ENCODE measurements around the gene KCTD17. TPM values are rescaled to one million over a fixed set of nuclear protein-coding genes. Genes with fewer than 3 reads are reported as not detected.
A peak's percentile ranks its signal among the peaks of the same experiment; 100 is the strongest.

The KCTD17 gene
- total RNA-seq, 1 donor = 10.0 TPM

GRCh38 chr22:37016134-37016910 is 35.2 kb upstream of the KCTD17 start:
- no peak overlapping the region for H3K4me3 ChIP-seq (ENCODE audit: low read length)
- peaks cover 20% of the 10 kb centered on the region for H3K4me1 ChIP-seq (ENCODE audit: insufficient read depth, low read length)
- H3K9me3 ChIP-seq (ENCODE audit: low read depth, low read length) = no peaks in the 10 kb centered on the region
- no peaks in the 10 kb centered on the region for H3K27me3 ChIP-seq (ENCODE audit: insufficient read depth, low read length)

- H3K4me1 ChIP-seq (ENCODE audit: insufficient read depth, low read length) = peaks cover 20% of the 10 kb centered on the region
- H3K4me3 ChIP-seq (ENCODE audit: low read length) = no peak overlapping the region
- H3K9me3 ChIP-seq (ENCODE audit: low read depth, low read length) = no peaks in the 10 kb centered on the region
- H3K27me3 ChIP-seq (ENCODE audit: insufficient read depth, low read length) = no peaks in the 10 kb centered on the region
Measured at GRCh38 chr22:37017356-37017755, 34.2 kb upstream of the KCTD17 start.

GRCh38 chr22:37018086-37018814 is 33.3 kb upstream of the KCTD17 start:
- H3K4me3 ChIP-seq (ENCODE audit: low read length) = peak overlapping the region; percentile 63
- peaks cover 20% of the 10 kb centered on the region for H3K4me1 ChIP-seq (ENCODE audit: insufficient read depth, low read length)
- no peaks in the 10 kb centered on the region for H3K27me3 ChIP-seq (ENCODE audit: insufficient read depth, low read length)
- H3K9me3 ChIP-seq (ENCODE audit: low read depth, low read length) = no peaks in the 10 kb centered on the region

GRCh38 chr22:37018815-37019308 is 32.7 kb upstream of the KCTD17 start:
- peak overlapping the region; percentile 63 for H3K4me3 ChIP-seq (ENCODE audit: low read length)
- H3K9me3 ChIP-seq (ENCODE audit: low read depth, low read length) = no peaks in the 10 kb centered on the region
- no peaks in the 10 kb centered on the region for H3K27me3 ChIP-seq (ENCODE audit: insufficient read depth, low read length)
- H3K4me1 ChIP-seq (ENCODE audit: insufficient read depth, low read length) = peaks cover 20% of the 10 kb centered on the region

GRCh38 chr22:37019309-37020191 is 32.0 kb upstream of the KCTD17 start, which contains the start of the genes MPST and TST:
TSS of gene MPST (plus strand) at chr22:37019742. CDS start at chr22:37019837, 95 bp downstream.
TSS of gene TST (minus strand) at chr22:37019447. CDS start at chr22:37018732, 715 bp downstream.
- peak within 1 kb of the TSS; percentile 63 for H3K4me3 ChIP-seq (ENCODE audit: low read length)
- H3K4me1 ChIP-seq (ENCODE audit: insufficient read depth, low read length) = peaks cover 20% of the 10 kb centered on the region
- no peaks in the 10 kb centered on the region for H3K9me3 ChIP-seq (ENCODE audit: low read depth, low read length)
- H3K27me3 ChIP-seq (ENCODE audit: insufficient read depth, low read length) = no peaks in the 10 kb centered on the region

GRCh38 chr22:37020192-37020479 is 31.4 kb upstream of the KCTD17 start:
- Histone ChIP-seq H3K4me3 (ENCODE audit: low read length) (peak overlapping the region; percentile 63), H3K4me1 (ENCODE audit: insufficient read depth, low read length) (peaks cover 20% of the 10 kb centered on the region), H3K9me3 (ENCODE audit: low read depth, low read length) (no peaks in the 10 kb centered on the region), H3K27me3 (ENCODE audit: insufficient read depth, low read length) (no peaks in the 10 kb centered on the region)

- H3K4me3 ChIP-seq (ENCODE audit: low read length) = no peak overlapping the region
- no peaks in the 10 kb centered on the region for H3K27me3 ChIP-seq (ENCODE audit: insufficient read depth, low read length)
- H3K4me1 ChIP-seq (ENCODE audit: insufficient read depth, low read length) = peaks cover 20% of the 10 kb centered on the region
- H3K9me3 ChIP-seq (ENCODE audit: low read depth, low read length) = no peaks in the 10 kb centered on the region
Measured at GRCh38 chr22:37021041-37021440, 30.5 kb upstream of the KCTD17 start.

GRCh38 chr22:37021710-37022482 is 29.6 kb upstream of the KCTD17 start:
- no peaks in the 10 kb centered on the region for H3K9me3 ChIP-seq (ENCODE audit: low read depth, low read length)
- no peaks in the 10 kb centered on the region for H3K27me3 ChIP-seq (ENCODE audit: insufficient read depth, low read length)
- H3K4me3 ChIP-seq (ENCODE audit: low read length) = no peak overlapping the region
- peaks cover 20% of the 10 kb centered on the region for H3K4me1 ChIP-seq (ENCODE audit: insufficient read depth, low read length)

- Histone ChIP-seq H3K27me3 (ENCODE audit: insufficient read depth, low read length) (no peaks in the 10 kb centered on the region), H3K4me3 (ENCODE audit: low read length) (no peak overlapping the region), H3K4me1 (ENCODE audit: insufficient read depth, low read length) (peaks cover 20% of the 10 kb centered on the region), H3K9me3 (ENCODE audit: low read depth, low read length) (no peaks in the 10 kb centered on the region)
Measured at GRCh38 chr22:37022483-37023337, 28.8 kb upstream of the KCTD17 start.

- Histone ChIP-seq H3K27me3 (ENCODE audit: insufficient read depth, low read length) (no peaks in the 10 kb centered on the region), H3K9me3 (ENCODE audit: low read depth, low read length) (no peaks in the 10 kb centered on the region), H3K4me1 (ENCODE audit: insufficient read depth, low read length) (peaks cover 11% of the 10 kb centered on the region), H3K4me3 (ENCODE audit: low read length) (no peak overlapping the region)
Measured at GRCh38 chr22:37023743-37024338, 27.7 kb upstream of the KCTD17 start.

GRCh38 chr22:37024339-37025157 is 27.0 kb upstream of the KCTD17 start:
- H3K4me1 ChIP-seq (ENCODE audit: insufficient read depth, low read length) = peaks cover 8% of the 10 kb centered on the region
- no peak overlapping the region for H3K4me3 ChIP-seq (ENCODE audit: low read length)
- no peaks in the 10 kb centered on the region for H3K27me3 ChIP-seq (ENCODE audit: insufficient read depth, low read length)
- H3K9me3 ChIP-seq (ENCODE audit: low read depth, low read length) = no peaks in the 10 kb centered on the region

- H3K27me3 ChIP-seq (ENCODE audit: insufficient read depth, low read length) = no peaks in the 10 kb centered on the region
- H3K9me3 ChIP-seq (ENCODE audit: low read depth, low read length) = no peaks in the 10 kb centered on the region
- H3K4me1 ChIP-seq (ENCODE audit: insufficient read depth, low read length) = peaks cover under 1% of the 10 kb centered on the region
- no peak overlapping the region for H3K4me3 ChIP-seq (ENCODE audit: low read length)
Measured at GRCh38 chr22:37025500-37026070, 26.0 kb upstream of the KCTD17 start.
